Esophagus muscularis mucosa (tissue), 3 donors: Measurements from ENCODE around the gene UPK2.

Source experiments
- POLR2A ChIP-seq: fragments of 450-650 bp; IDR thresholded peaks from one replicate; pipeline ENCODE4 v1.6.1; 2017; ENCODE audit warnings: antibody characterized with exemption, moderate library complexity, mild to moderate bottlenecking, low read depth
- POLR2AphosphoS5 ChIP-seq, 2 donors: sonication (generic); formaldehyde crosslinking; IDR thresholded peaks; one replicate each; pipeline ENCODE4 v1.6.1; 2017; ENCODE audit warnings: antibody characterized with exemption in 2 of 2
- TF ChIP-seq, protein P1 (sequence below), 3 experiments: fragments of 200-600 bp in 2 of 3; fragments of 450-650 bp in 1 of 3; sonication (generic) in 2 of 3; IDR thresholded peaks; one replicate each; pipeline ENCODE4 v1.5.1; 2017 to 2019; ENCODE audit warnings: antibody characterized with exemption in 3 of 3, mild to moderate bottlenecking in 2 of 3, moderate library complexity in 1 of 3

DNA sequence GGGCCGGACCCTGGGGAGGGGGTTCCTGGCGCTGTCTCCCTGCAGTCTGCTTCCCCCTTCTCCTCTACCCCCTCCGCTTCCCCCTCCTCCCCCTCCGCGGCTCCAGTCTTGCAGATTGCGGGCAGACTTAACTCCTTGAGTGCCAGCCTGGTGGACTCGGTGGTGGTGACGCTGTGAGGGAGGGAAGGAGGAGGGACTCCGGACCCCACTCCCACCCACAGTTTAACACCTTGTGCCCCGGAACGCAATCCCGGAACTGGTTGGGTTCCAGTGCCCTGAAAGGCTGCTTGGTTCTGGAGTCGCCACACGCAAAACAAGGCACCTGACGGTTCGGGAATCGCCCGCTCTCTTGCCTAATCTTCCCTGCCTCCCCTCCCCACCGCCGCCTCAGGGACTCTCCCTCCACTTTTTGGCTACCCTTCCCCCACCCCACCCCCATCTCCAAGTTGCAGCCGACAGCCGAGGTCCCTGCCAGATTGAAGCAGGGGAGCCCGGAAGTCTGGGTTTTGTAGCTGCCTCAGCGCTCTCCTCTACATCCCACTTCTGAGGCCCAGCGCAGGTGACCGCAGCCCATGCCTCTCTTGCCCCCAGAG lies 26.5 kb upstream of the UPK2 start:
- TF ChIP-seq POLR2AphosphoS5 (IDR thresholded peaks at IDR 0.05) (peak; percentile 25 to 48), POLR2A (no peak)
- TF ChIP-seq, protein P1, sequence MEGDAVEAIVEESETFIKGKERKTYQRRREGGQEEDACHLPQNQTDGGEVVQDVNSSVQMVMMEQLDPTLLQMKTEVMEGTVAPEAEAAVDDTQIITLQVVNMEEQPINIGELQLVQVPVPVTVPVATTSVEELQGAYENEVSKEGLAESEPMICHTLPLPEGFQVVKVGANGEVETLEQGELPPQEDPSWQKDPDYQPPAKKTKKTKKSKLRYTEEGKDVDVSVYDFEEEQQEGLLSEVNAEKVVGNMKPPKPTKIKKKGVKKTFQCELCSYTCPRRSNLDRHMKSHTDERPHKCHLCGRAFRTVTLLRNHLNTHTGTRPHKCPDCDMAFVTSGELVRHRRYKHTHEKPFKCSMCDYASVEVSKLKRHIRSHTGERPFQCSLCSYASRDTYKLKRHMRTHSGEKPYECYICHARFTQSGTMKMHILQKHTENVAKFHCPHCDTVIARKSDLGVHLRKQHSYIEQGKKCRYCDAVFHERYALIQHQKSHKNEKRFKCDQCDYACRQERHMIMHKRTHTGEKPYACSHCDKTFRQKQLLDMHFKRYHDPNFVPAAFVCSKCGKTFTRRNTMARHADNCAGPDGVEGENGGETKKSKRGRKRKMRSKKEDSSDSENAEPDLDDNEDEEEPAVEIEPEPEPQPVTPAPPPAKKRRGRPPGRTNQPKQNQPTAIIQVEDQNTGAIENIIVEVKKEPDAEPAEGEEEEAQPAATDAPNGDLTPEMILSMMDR (IDR thresholded peaks at IDR 0.05) = no peak
